Measurements from ENCODE around the gene GPR146. TPM values are rescaled to one million over a fixed set of nuclear protein-coding genes. Genes with fewer than 3 reads are reported as not detected.
"Not testable (repeated sequence)": the region's sequence is repeated elsewhere in the genome, so short reads cannot be mapped to it uniquely, and the experiment has no call there.

The GPR146 gene
- total RNA-seq, 1 donor from 2014 or later, result 40.0 TPM

DNA sequence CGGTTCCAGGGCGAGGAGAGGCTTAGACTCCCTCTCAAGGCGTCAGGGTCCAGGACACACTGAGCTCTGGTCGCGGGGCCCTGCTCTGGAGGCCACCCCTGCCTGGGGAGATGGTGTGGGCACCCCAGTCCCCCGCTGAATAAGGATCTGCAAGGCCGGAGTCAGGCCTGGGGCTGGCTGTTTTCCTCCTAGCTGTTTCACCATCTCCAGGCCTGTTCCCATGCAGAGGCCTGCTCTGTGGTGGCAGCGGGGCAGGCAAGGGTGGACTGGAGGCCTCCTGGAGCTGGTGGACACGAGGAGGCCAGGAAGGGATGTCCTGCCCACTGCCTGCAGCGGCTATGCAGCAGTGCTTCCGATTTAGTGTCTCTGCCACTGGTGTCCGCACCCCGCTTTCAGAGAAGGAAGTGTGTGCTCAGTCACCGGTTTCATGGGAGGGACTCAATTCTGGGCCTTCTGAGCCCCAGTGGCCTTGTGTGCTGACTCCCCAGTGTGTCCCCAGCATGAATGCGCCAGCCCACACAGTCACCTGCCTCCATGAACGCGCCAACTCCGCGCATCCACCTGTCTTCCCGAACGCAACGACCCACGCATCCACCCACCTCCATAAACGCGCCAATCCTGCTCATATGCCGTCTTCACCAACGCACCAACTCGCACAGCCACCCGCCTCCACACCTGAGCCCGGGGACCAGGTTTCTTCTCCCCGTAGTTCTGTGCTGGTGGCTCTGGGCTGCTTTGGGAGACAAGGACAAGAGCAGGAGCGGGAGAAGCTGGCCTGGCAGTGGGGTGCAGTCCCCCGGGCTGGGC lies 14.5 kb upstream of the GPR146 start:
- H3K4me3 ChIP-seq, result no peak overlapping the region
- no peak for DNase-seq
- peaks cover 15% of the 10 kb centered on the region for H3K36me3 ChIP-seq
- no peaks in the 10 kb centered on the region for H3K27me3 ChIP-seq
- peaks cover 21% of the 10 kb centered on the region for H3K4me1 ChIP-seq
- H3K9me3 ChIP-seq, result no peaks in the 10 kb centered on the region
- H3K27ac ChIP-seq, result peak overlapping the region; percentile 88
- TF ChIP-seq, protein P1, sequence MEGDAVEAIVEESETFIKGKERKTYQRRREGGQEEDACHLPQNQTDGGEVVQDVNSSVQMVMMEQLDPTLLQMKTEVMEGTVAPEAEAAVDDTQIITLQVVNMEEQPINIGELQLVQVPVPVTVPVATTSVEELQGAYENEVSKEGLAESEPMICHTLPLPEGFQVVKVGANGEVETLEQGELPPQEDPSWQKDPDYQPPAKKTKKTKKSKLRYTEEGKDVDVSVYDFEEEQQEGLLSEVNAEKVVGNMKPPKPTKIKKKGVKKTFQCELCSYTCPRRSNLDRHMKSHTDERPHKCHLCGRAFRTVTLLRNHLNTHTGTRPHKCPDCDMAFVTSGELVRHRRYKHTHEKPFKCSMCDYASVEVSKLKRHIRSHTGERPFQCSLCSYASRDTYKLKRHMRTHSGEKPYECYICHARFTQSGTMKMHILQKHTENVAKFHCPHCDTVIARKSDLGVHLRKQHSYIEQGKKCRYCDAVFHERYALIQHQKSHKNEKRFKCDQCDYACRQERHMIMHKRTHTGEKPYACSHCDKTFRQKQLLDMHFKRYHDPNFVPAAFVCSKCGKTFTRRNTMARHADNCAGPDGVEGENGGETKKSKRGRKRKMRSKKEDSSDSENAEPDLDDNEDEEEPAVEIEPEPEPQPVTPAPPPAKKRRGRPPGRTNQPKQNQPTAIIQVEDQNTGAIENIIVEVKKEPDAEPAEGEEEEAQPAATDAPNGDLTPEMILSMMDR (IDR thresholded peaks at IDR 0.05), result no peak
- peak; percentile 2 for ATAC-seq
- intact Hi-C loops (cut with DNase I), result no loop called here

DNA sequence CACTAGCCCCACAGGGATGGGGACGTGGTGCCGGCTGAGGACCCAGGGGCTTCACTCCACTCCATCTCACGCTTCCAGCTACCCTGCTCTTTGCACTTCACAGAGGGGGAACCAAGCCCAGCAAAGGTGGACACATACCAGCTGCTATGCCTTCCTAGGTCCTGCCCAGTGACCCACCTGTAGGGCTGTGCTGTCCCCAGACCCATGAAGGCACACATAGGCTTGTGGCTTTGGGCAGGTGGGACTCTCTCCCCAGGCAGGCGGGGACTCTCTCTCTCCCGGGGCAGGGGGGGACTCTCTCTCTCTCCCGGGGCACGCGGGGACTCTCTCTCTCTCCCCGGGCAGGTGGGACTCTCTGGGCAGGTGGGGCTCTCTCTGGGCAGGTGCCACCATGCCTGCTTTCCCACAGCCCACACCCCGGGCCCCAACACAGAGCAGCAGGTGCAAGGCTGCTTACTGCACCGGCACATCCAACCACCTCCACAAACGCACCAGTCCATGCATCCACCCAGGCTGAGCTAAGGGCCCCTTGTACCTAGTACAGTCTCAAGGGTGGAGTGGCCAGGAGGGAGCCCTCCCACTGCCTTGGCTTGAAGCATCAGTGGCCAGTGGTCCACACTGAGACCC lies 13.8 kb upstream of the GPR146 start:
- TF ChIP-seq, protein P1 (IDR thresholded peaks at IDR 0.05), result no peak
- Histone ChIP-seq H3K4me1 (peaks cover 21% of the 10 kb centered on the region), H3K27me3 (no peaks in the 10 kb centered on the region), H3K4me3 (no peak overlapping the region), H3K27ac (no peak overlapping the region), H3K9me3 (no peaks in the 10 kb centered on the region), H3K36me3 (peaks cover 8% of the 10 kb centered on the region)
- intact Hi-C loops (cut with DNase I), result no loop called here
- no peak for ATAC-seq
- DNase-seq, result no peak

- Histone ChIP-seq H3K27ac (no peak overlapping the region), H3K4me3 (no peak overlapping the region), H3K4me1 (peaks cover 16% of the 10 kb centered on the region), H3K27me3 (no peaks in the 10 kb centered on the region), H3K9me3 (no peaks in the 10 kb centered on the region), H3K36me3 (no peaks in the 10 kb centered on the region)
- DNase-seq (no peak), ATAC-seq (no peak)
- intact Hi-C loops (cut with DNase I), result no loop called here
- TF ChIP-seq, protein P1 (IDR thresholded peaks at IDR 0.05), result no peak
Measured at GRCh38 chr7:1031716-1032455, 12.5 kb upstream of the GPR146 start.

DNA sequence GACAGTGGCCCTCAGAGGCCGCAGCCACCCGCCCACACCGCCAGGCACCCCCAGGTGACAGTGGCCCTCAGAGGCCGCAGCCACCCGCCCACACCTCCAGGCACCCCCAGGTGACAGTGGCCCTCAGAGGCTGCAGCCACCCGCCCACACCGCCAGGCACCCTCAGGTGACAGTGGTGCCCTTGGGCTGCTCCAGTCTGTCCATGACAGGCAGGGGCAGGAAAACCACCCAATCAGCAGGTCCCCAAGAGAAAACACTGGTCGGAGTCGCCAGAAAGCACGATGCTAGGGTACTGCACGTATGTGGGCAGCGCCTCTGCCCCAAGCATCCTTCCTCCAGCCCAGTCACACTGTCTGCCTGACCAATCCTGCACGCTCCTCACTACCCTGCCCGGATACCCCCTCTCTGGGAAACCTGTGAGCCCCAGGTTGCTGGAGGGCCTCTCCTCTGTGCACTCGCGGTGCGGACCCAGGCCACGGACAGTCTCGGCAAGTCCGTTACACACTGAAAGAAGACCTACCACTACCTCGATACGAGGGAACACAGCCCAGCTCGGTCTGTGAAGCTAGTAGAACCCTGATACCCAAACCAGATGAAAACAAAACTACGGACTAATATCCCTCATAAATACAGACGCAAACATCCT lies 11.7 kb upstream of the GPR146 start:
- TF ChIP-seq, protein P1 (IDR thresholded peaks at IDR 0.05), result no peak
- DNase-seq (no peak), ATAC-seq (no peak)
- H3K4me3 ChIP-seq, result no peak overlapping the region
- no peak overlapping the region for H3K27ac ChIP-seq
- intact Hi-C loops (cut with DNase I), result no loop called here
- no peaks in the 10 kb centered on the region for H3K36me3 ChIP-seq
- peaks cover 9% of the 10 kb centered on the region for H3K4me1 ChIP-seq
- no peaks in the 10 kb centered on the region for H3K27me3 ChIP-seq
- H3K9me3 ChIP-seq, result no peaks in the 10 kb centered on the region

- DNase-seq (no peak), ATAC-seq (no peak)
- TF ChIP-seq, protein P1 (IDR thresholded peaks at IDR 0.05), result no peak
- Histone ChIP-seq H3K27me3 (no peaks in the 10 kb centered on the region), H3K4me3 (no peak overlapping the region), H3K4me1 (peaks cover 9% of the 10 kb centered on the region), H3K27ac (no peak overlapping the region), H3K36me3 (no peaks in the 10 kb centered on the region), H3K9me3 (no peaks in the 10 kb centered on the region)
- intact Hi-C loops (cut with DNase I), result no loop called here
Measured at GRCh38 chr7:1033546-1034145, 10.7 kb upstream of the GPR146 start.

DNA sequence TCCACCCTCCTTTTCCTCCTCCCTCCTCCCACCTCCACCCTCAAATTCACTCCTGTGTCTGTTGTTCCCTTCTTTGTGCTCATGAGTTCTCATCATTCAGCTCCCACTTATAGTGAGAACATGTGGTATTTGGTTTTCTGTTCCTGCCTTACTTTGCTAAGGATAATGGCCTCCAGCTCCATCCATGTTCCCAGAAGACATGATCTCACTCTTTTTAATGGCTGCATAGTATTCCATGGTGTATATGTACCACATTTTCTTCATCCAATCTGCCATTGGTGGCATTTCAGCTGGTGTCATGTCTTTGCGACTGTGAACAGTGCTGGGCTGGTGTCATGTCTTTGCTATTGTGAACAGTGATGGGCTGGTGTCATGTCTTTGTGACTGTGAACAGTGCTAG lies 9.6 kb upstream of the GPR146 start:
- H3K36me3 ChIP-seq; ATAC-seq; intact Hi-C loops (cut with DNase I); H3K4me3 ChIP-seq; H3K27me3 ChIP-seq; DNase-seq; H3K9me3 ChIP-seq; H3K4me1 ChIP-seq; H3K27ac ChIP-seq: not testable (repeated sequence)

DNA sequence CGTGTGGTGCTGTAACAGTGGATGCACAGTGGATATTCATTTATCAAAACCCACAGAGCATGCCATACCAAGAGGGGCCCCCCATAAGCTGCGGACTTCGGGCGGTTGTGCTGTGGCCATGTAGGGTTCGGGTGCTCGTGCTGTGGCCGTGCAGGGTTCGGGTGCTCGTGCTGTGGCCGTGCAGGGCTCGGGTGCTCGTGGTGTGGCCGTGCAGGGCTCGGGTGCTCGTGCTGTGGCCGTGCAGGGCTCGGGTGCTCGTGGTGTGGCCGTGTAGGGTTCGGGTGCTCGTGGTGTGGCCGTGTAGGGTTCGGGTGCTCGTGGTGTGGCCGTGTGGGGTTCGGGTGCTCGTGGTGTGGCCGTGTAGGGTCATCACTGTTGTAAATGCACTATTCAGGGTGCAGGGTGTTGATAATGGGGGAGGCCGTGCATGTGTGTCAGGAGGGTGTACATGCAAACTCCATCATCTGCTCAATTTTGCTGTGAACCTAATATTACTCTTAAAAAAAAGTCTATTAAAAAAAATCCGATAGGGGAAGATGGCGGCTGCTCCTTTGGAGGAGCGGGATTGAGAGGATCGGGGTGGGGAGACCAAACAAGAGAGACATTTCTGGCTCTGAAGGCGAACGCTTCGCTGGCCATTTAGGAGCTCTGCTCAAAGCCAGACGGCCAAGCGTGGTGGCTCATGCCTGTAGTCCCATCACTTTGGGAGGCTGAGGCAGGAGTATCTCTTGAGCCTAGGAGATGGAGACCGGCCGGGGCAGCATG lies 8.0 kb upstream of the GPR146 start:
- intact Hi-C loops (cut with DNase I); H3K27ac ChIP-seq; H3K4me3 ChIP-seq; ATAC-seq; H3K4me1 ChIP-seq; H3K9me3 ChIP-seq; H3K27me3 ChIP-seq; DNase-seq; H3K36me3 ChIP-seq: not testable (repeated sequence)
